Measurements from ENCODE around the gene PRSS38. TPM values are rescaled to one million over a fixed set of nuclear protein-coding genes. Genes with fewer than 3 reads are reported as not detected.

PRSS38 gene
- not detected in 5 replicates for total RNA-seq (2022; extraction: Qiagen RNA extraction)

DNA sequence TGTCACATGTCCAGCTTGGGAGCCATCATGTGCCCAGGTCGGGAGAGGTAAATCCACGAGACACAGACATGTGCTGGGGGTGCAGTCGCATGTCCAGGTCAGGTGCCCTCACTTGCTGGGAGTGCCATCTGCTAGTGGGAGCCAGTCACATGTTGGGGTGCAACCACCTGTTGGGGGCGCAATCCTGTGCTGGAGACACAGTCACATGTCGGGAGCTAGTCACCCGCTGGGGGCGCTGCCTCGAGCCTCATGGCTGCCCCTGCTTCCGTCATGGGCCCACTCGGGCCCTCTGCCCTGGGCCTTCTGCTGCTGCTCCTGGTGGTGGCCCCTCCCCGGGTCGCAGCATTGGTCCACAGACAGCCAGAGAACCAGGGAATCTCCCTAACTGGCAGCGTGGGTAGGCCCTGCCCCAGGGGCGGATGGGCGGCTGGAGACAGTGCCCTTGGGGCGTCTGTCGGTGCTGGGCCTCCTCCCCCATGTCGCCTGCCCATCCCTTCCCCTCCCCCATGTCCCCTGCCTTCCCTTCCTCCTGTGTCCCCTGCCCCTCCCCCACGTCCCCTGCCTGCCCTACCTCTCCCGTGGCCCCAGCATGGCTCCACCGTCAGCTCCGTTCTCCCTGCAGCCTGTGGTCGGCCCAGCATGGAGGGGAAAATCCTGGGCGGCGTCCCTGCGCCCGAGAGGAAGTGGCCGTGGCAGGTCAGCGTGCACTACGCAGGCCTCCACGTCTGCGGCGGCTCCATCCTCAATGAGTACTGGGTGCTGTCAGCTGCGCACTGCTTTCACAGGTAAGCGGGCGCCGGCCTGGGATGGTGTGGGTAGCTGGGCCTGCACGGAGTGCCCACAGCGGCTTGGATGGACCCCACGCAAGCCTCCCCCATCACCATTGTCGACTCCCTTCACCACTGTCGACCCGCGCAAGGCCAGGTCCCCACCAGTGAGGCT is at the start of gene PRSS38:
TSS of gene PRSS38 (plus strand) at position 208 of the 942 bp plus-strand sequence. CDS start at position 250, 42 bp downstream.

Other genes with a start within 250 kb of the PRSS38 start
- gene JMJD4, start 80.4 kb upstream of the PRSS38 start, total RNA-seq (2022; extraction: Qiagen RNA extraction), result 24.5 to 29.3 TPM (median 26.5 TPM) in 5 replicates
- 25.6 to 29.5 TPM (median 27.3 TPM) in 5 replicates for gene SNAP47, start 80.2 kb upstream of the PRSS38 start, total RNA-seq (2022; extraction: Qiagen RNA extraction)
- 5.0 to 6.7 TPM (median 5.7 TPM) in 5 replicates for gene WNT9A, start 132.3 kb downstream of the PRSS38 start, total RNA-seq (2022; extraction: Qiagen RNA extraction)
- gene WNT3A, start 191.3 kb downstream of the PRSS38 start, total RNA-seq (2022; extraction: Qiagen RNA extraction), result 0.02 to 0.07 TPM (median 0.04 TPM) in 4 of 5 replicates, not detected in the other